CD4-positive, alpha-beta T cell (primary cell): ENCODE data around the gene ARRDC2. TPM values are rescaled to one million over a fixed set of nuclear protein-coding genes. Genes with fewer than 3 reads are reported as not detected.

ENCODE experiments used
- ATAC-seq: fragments of 200-7000 bp; cut with Tn5 transposase; one replicate; pipeline ENCODE4 v1.10.0; 2022; ENCODE audit warnings: mild to moderate bottlenecking; ENCODE audit not compliant: poor library complexity
- CTCF ChIA-PET: fragments of 350-600 bp; sonication (Branson Sonifier 250); formaldehyde crosslinking; loops from one replicate; lab custom pipeline; 2021; ENCODE audit warnings: antibody characterized with exemption, inconsistent platforms; lab: Charles Lee
- POLR2A ChIA-PET: fragments of 350-600 bp; sonication (Branson Sonifier 250); formaldehyde crosslinking; loops from one replicate; lab custom pipeline; 2021; ENCODE audit warnings: antibody characterized with exemption, inconsistent platforms; lab: Charles Lee
- DNase-seq, 14 experiments: peaks; one replicate each; pipeline ENCODE4 v3.0.0-alpha.2; 2013 to 2020; ENCODE audit warnings: mixed read lengths in 2 of 14
- H3K27ac ChIP-seq, 2 donors: one replicate each; pipeline versions ENCODE4 v1.5.1 to v1.7.0; 2013; ENCODE audit warnings: low read length in 2 of 2, low read depth in 1 of 2, mild to moderate bottlenecking in 1 of 2
- H3K27me3 ChIP-seq, 2 experiments: 1 replicate in 1 of 2; 2 replicates in 1 of 2; pipeline versions ENCODE4 v1.6.1 to v1.7.0; 2013; ENCODE audit warnings: low read length in 2 of 2, control low read depth in 1 of 2, mild to moderate bottlenecking in 1 of 2, moderate library complexity in 1 of 2; ENCODE audit not compliant: insufficient read depth in 2 of 2, control insufficient read depth in 1 of 2
- H3K36me3 ChIP-seq: one replicate; pipeline ENCODE4 v1.6.1; 2013; ENCODE audit warnings: low read length, control low read depth; ENCODE audit not compliant: insufficient read depth
- H3K4me1 ChIP-seq: one replicate; pipeline ENCODE4 v1.6.1; 2013; ENCODE audit warnings: low read length, control low read depth; ENCODE audit not compliant: insufficient read depth
- H3K4me3 ChIP-seq: one replicate; pipeline ENCODE4 v1.5.1; 2013; ENCODE audit warnings: mild to moderate bottlenecking, low read length, moderate library complexity
- H3K9me3 ChIP-seq, 2 experiments: 1 replicate in 1 of 2; 2 replicates in 1 of 2; pipeline versions ENCODE4 v1.6.1 to v1.7.0; 2013; ENCODE audit warnings: low read length in 2 of 2, mild to moderate bottlenecking in 2 of 2, control low read depth in 1 of 2, moderate library complexity in 1 of 2; ENCODE audit not compliant: control insufficient read depth in 1 of 2, insufficient read depth in 1 of 2
- H3K27ac Mint-ChIP-seq: one replicate; pipeline ENCODE4 v1.8.0; 2020; ENCODE audit warnings: mixed read lengths
- H3K27me3 Mint-ChIP-seq: one replicate; pipeline ENCODE4 v1.8.0; 2021; ENCODE audit warnings: mixed read lengths
- H3K36me3 Mint-ChIP-seq: one replicate; pipeline ENCODE4 v1.8.0; 2021; ENCODE audit warnings: low read depth, mixed read lengths
- H3K4me1 Mint-ChIP-seq: one replicate; pipeline ENCODE4 v1.8.0; 2021; ENCODE audit warnings: low read depth, mixed read lengths
- H3K4me3 Mint-ChIP-seq: one replicate; pipeline ENCODE4 v1.8.0; 2020; ENCODE audit warnings: mild to moderate bottlenecking, mixed read lengths
- H3K9me3 Mint-ChIP-seq: one replicate; pipeline ENCODE4 v1.8.0; 2020; ENCODE audit warnings: mixed read lengths
- CTCF ChIP-seq: fragments of 200-600 bp; IDR thresholded peaks from one replicate; pipeline ENCODE4 v1.8.0; 2022; ENCODE audit warnings: antibody characterized with exemption, mild to moderate bottlenecking
- intact Hi-C, 2 experiments: fragments of 100-400 bp; cut with DNase I in 1 of 2; cut with micrococcal nuclease in 1 of 2; formaldehyde crosslinking; loops; one replicate each; pipeline versions ENCODE4 v1.15.1 to v1.9.0; 2023 to 2025; cut with DNase I, micrococcal nuclease
- total RNA-seq, 174 experiments: library from RNA in 2 of 174; stranded (reverse) in 2 of 174; gene quantifications; one replicate each; pipeline ENCODE4 v1.2.3 and lab custom pipeline; 2021 to 2026

ARRDC2 gene
- total RNA-seq, 2 experiments from 2014 or later = 325 to 341 TPM

- Mint-ChIP-seq H3K4me3 (no peak overlapping the region), H3K27ac (no peak overlapping the region), H3K36me3 (no peaks in the 10 kb centered on the region), H3K4me1 (no peaks in the 10 kb centered on the region), H3K27me3 (peaks cover 4% of the 10 kb centered on the region), H3K9me3 (no peaks in the 10 kb centered on the region)
- Histone ChIP-seq H3K27me3 (no peaks in the 10 kb centered on the region), H3K9me3 (no peaks in the 10 kb centered on the region), H3K4me3 (no peak overlapping the region), H3K36me3 (no peaks in the 10 kb centered on the region), H3K4me1 (no peaks in the 10 kb centered on the region), H3K27ac (no peak overlapping the region)
- intact Hi-C loops = no loop called here
- DNase-seq (peak in 1 of 14 experiments; percentile 10), ATAC-seq (no peak)
- ChIA-PET CTCF (interaction anchor here (2.1 kb wide), 1 partner anchor 50 kb away, joined by 5 read pairs; no protein-coding TSS in a partner anchor), POLR2A (no interaction called here)
- no peak for TF ChIP-seq CTCF
These were observed 19.8 kb upstream of the ARRDC2 start for GRCh38 chr19:17988161-17988560.

- Mint-ChIP-seq H3K4me3 (no peak overlapping the region), H3K27me3 (peaks cover 4% of the 10 kb centered on the region), H3K4me1 (no peaks in the 10 kb centered on the region), H3K27ac (no peak overlapping the region), H3K9me3 (no peaks in the 10 kb centered on the region), H3K36me3 (no peaks in the 10 kb centered on the region)
- ChIA-PET CTCF (interaction anchor here (2.1 kb wide), 1 partner anchor 51 kb away, joined by 5 read pairs; no protein-coding TSS in a partner anchor), POLR2A (no interaction called here)
- DNase-seq (no peak), ATAC-seq (no peak)
- intact Hi-C loops = no loop called here
- no peaks in the 10 kb centered on the region for H3K36me3 ChIP-seq
- H3K27ac ChIP-seq = no peak overlapping the region
- H3K4me1 ChIP-seq = no peaks in the 10 kb centered on the region
- H3K9me3 ChIP-seq = no peaks in the 10 kb centered on the region
- no peak overlapping the region for H3K4me3 ChIP-seq
- no peak for TF ChIP-seq CTCF
- no peaks in the 10 kb centered on the region for H3K27me3 ChIP-seq
These were observed 18.4 kb upstream of the ARRDC2 start for GRCh38 chr19:17989425-17990094.

GRCh38 chr19:17993076-17993813 is 14.7 kb upstream of the ARRDC2 start:
- POLR2A ChIA-PET = interaction anchor here (1.2 kb wide), 1 partner anchor 55 kb away, joined by 3 read pairs; no protein-coding TSS in a partner anchor
- H3K27me3 ChIP-seq = no peaks in the 10 kb centered on the region
- no peak overlapping the region for H3K27ac ChIP-seq
- TF ChIP-seq CTCF = no peak
- CTCF ChIA-PET = interaction anchor here (5.2 kb wide), 1 partner anchor 54 kb away, joined by 89 read pairs; no protein-coding TSS in a partner anchor
- Mint-ChIP-seq H3K27me3 (peaks cover 4% of the 10 kb centered on the region), H3K36me3 (no peaks in the 10 kb centered on the region), H3K9me3 (no peaks in the 10 kb centered on the region), H3K27ac (no peak overlapping the region), H3K4me1 (peaks cover 7% of the 10 kb centered on the region), H3K4me3 (no peak overlapping the region)
- H3K9me3 ChIP-seq = no peaks in the 10 kb centered on the region
- peak in 1 of 14 experiments; percentile 13 for DNase-seq
- no peak overlapping the region for H3K4me3 ChIP-seq
- H3K4me1 ChIP-seq = peaks cover 10% of the 10 kb centered on the region
- intact Hi-C loops = no loop called here
- no peak for ATAC-seq
- no peaks in the 10 kb centered on the region for H3K36me3 ChIP-seq
